GM12892 (cell line): ENCODE data around the gene SMARCD3.

ENCODE experiments used
- POLR2A ChIP-seq: IDR thresholded peaks from 2 replicates; pipeline ENCODE4 v1.6.1; 2011; ENCODE audit warnings: low read depth, low read length, control low read depth
- POLR2AphosphoS5 ChIP-seq: IDR thresholded peaks from 2 replicates; pipeline ENCODE4 v1.6.1; 2011; ENCODE audit warnings: low read depth, low read length, control low read depth
- TAF1 ChIP-seq: IDR thresholded peaks from 2 replicates; pipeline ENCODE4 v1.6.1; 2011; ENCODE audit warnings: low read depth, mild to moderate bottlenecking, control low read depth, low read length, borderline replicate concordance

DNA sequence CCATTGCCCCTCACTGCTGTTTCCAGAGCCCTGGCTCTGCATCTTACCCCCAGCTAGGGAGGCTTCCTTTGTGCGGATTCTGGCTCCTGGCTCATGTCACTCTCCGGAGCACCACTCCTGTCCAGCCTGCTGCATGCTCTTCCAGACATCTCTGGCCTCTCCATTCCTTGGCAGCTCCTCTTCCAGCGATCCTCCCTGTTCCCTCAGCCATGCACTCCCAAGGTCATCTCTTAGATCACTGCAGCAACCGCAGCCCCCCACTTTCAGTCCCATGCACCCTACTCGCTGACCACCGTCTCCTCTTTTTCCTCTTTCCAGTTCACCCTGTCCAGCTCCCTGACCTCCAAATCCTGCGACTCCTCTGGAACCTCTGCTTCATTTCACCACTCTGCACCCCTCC, 6.9 kb upstream of the SMARCD3 start:
- TF ChIP-seq POLR2A: no peak
- no peak for TF ChIP-seq TAF1
- no peak for TF ChIP-seq POLR2AphosphoS5
